Activated CD4-positive, alpha-beta memory T cell treated with anti-CD3 and anti-CD28 coated beads, Interleukin-2, amount 10 ng/mL, durations not matched to agents 7 days and 5 days (primary cell): ENCODE data around the gene CDHR3. TPM values are rescaled to one million over a fixed set of nuclear protein-coding genes. Genes with fewer than 3 reads are reported as not detected.
A peak's percentile ranks its signal among the peaks of the same experiment; 100 is the strongest.

Source experiments
- CTCF ChIA-PET: fragments of 350-600 bp; sonication (Branson Sonifier 250); formaldehyde crosslinking; loops from one replicate; lab custom pipeline; 2021; ENCODE audit warnings: antibody characterized with exemption, inconsistent platforms; lab: Charles Lee
- POLR2A ChIA-PET: fragments of 350-600 bp; sonication (Branson Sonifier 250); formaldehyde crosslinking; loops from one replicate; lab custom pipeline; 2021; ENCODE audit warnings: antibody characterized with exemption; lab: Charles Lee
- DNase-seq: peaks from one replicate; pipeline ENCODE4 v3.0.0-alpha.2; 2020
- H3K27ac Mint-ChIP-seq: one replicate; pipeline ENCODE4 v1.8.0; 2021; ENCODE audit warnings: mild to moderate bottlenecking, mixed read lengths
- H3K27me3 Mint-ChIP-seq: one replicate; pipeline ENCODE4 v1.8.0; 2021; ENCODE audit warnings: mixed read lengths
- H3K36me3 Mint-ChIP-seq: one replicate; pipeline ENCODE4 v1.8.0; 2021; ENCODE audit warnings: low read depth, mixed read lengths
- H3K4me1 Mint-ChIP-seq: one replicate; pipeline ENCODE4 v1.8.0; 2021; ENCODE audit warnings: mixed read lengths
- H3K4me3 Mint-ChIP-seq: one replicate; pipeline ENCODE4 v1.8.0; 2021; ENCODE audit warnings: mild to moderate bottlenecking, mixed read lengths
- H3K9me3 Mint-ChIP-seq: one replicate; pipeline ENCODE4 v1.8.0; 2021; ENCODE audit warnings: mixed read lengths
- total RNA-seq, 2 experiments: library from RNA; stranded (reverse); gene quantifications; one replicate each; pipeline ENCODE4 v1.2.3, GENCODE V29; 2021

The CDHR3 gene
- total RNA-seq, 2 experiments from 2014 or later: 1.2 to 1.4 TPM

DNA sequence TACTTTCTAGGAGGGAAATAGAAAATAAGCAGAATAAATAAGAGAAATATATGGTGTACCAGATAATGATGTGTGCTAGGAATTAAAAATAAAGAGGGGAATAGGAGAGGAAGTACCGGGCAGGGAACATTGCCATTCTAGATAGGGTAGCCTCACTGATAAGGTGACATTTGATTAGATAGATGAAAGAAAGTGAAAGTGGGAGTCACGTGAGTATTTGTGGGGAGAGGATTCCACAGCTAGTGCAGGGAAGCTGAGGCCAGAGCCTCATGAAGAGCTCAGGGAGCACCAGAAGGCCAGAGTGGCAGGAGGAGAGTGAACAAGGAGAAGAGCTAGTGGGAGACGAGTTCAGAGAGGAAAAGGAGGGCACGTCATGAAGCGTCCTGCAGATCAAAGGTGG, 49.1 kb downstream of the CDHR3 start:
- no peak for DNase-seq
- H3K27ac Mint-ChIP-seq: no peak overlapping the region
- CTCF ChIA-PET: interaction anchor here (1.1 to 5.4 kb wide), 3 partner anchors 251 to 480 kb away, joined by 3 to 43 read pairs (median 4); partner anchors contain the start of gene RINT1

DNA sequence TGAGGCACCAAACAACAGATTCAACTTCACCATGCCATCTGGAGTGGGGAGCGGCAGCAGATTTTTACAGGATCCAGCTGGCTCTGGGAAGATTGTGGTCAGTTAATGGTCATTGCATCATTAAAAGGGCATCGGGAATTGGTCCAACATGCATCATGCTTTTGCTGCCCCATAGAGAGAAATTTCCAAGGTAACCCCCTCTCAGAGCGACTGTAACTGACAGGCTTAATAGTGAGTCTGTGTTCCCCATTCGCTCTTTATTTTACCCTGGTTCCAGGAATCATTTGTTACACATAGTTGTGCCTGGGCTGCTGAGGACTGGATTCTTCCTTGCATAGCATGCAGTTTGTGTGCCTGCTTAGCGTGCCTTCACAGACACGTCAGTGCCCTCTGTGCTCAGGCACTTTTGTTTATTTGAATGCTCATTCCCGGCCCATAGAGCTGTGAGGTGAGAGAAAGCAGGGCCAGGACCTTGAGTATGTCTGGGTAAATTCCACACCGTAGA, 49.9 kb downstream of the CDHR3 start:
- no peak for DNase-seq
- Mint-ChIP-seq H3K36me3 (no peaks in the 10 kb centered on the region), H3K9me3 (peaks cover under 1% of the 10 kb centered on the region), H3K27me3 (peaks cover 44% of the 10 kb centered on the region), H3K4me3 (no peak overlapping the region), H3K4me1 (peaks cover 12% of the 10 kb centered on the region), H3K27ac (no peak overlapping the region)
- POLR2A ChIA-PET: no interaction called here
- CTCF ChIA-PET: interaction anchor here (0.6 kb wide), 1 partner anchor 614 kb away, joined by 3 read pairs; no protein-coding TSS in a partner anchor

More for the DNA sequence above, 49.1 kb downstream of the CDHR3 start:
- H3K27me3 Mint-ChIP-seq: peaks cover 41% of the 10 kb centered on the region
- H3K36me3 Mint-ChIP-seq: peaks cover 3% of the 10 kb centered on the region
- POLR2A ChIA-PET: no interaction called here
- peaks cover 8% of the 10 kb centered on the region for H3K9me3 Mint-ChIP-seq
- H3K4me3 Mint-ChIP-seq: no peak overlapping the region
- peaks cover 12% of the 10 kb centered on the region for H3K4me1 Mint-ChIP-seq

DNA sequence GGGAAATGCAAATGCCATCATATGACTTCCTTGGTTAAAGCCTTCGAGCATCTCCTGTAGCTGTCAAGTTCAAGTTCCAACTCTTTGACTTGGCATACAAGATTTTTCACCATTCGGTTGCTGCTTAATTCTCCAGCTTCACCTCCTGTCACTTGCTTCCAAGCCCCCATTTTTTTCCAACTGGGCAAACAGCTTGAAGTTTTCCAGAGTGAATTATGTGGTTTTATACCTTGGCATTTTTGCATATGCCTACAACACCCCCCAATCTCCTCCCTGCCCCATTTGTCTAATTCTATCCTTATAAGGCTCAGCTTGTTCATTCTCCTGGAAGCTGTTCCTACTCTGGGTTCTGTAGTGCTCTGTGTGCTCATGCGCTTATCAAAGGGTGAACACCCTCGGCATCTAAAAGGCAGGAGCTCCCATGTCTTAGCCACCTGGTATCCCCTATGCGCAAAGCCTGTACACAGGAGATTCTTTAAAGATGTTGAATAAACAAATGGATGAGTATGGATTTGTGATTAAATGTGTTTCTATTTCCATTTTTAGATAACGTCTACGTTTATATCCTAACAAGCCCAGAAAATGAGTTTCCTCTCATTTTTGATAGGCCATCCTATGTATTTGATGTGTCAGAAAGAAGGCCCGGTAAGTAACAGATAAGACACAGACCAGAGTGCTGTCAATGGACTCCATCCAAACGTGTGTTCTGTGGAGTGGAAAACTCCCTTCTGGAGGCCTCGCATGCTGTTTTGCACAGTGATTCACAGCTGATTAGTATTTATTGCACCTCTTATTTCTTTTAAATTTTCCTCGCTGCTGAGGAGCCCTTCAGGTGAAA, 52.5 kb downstream of the CDHR3 start:
- Mint-ChIP-seq H3K9me3 (no peaks in the 10 kb centered on the region), H3K27me3 (peaks cover 54% of the 10 kb centered on the region), H3K4me3 (no peak overlapping the region), H3K36me3 (no peaks in the 10 kb centered on the region), H3K4me1 (peaks cover 5% of the 10 kb centered on the region), H3K27ac (no peak overlapping the region)
- ChIA-PET CTCF (interaction anchor here (1.2 kb wide), 1 partner anchor 357 kb away, joined by 4 read pairs; no protein-coding TSS in a partner anchor), POLR2A (no interaction called here)
- no peak for DNase-seq

DNA sequence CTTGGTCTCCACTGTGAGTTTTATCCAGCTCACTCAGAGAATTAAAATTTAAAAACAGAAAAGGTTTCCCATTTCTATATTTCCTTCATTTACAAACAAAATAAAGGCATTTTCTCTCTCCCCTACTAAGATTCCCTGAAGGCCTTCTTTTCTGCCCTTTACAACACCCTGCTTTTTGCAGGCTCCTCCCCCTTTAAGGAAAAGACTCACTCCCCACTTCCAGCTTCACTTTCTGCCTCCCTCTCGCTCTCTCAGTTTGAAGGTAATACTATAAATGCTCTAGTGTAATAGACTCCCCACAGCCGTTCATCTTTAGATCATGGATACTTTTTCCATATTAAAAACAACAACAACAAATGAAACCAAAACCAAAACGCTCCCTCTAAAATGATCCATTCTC, 53.3 kb downstream of the CDHR3 start:
- no peak for DNase-seq
- Mint-ChIP-seq H3K9me3 (no peaks in the 10 kb centered on the region), H3K36me3 (no peaks in the 10 kb centered on the region), H3K27ac (no peak overlapping the region), H3K27me3 (peaks cover 51% of the 10 kb centered on the region), H3K4me3 (no peak overlapping the region), H3K4me1 (peaks cover 12% of the 10 kb centered on the region)
- ChIA-PET POLR2A (no interaction called here), CTCF (no interaction called here)

DNA sequence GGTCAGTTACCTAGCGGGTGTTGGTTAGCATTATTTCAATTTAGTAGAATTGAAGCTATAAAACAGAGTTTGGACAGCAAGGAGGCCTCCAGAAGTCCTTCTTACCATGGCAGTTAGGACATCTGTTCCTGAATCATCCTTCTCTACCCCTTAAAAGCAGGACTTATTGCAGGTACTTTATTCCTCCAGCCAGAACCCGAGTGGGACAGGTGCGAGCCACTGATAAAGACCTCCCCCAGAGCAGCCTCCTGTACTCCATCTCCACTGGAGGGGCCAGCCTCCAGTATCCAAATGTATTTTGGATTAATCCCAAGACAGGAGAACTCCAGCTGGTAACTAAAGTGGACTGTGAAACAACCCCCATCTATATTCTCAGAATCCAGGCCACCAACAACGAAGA, 54.6 kb downstream of the CDHR3 start:
- DNase-seq: no peak
- Mint-ChIP-seq H3K27me3 (peaks cover 42% of the 10 kb centered on the region), H3K4me3 (no peak overlapping the region), H3K9me3 (no peaks in the 10 kb centered on the region), H3K4me1 (peaks cover 25% of the 10 kb centered on the region), H3K36me3 (no peaks in the 10 kb centered on the region), H3K27ac (no peak overlapping the region)
- POLR2A ChIA-PET: no interaction called here
- CTCF ChIA-PET: no interaction called here

DNA sequence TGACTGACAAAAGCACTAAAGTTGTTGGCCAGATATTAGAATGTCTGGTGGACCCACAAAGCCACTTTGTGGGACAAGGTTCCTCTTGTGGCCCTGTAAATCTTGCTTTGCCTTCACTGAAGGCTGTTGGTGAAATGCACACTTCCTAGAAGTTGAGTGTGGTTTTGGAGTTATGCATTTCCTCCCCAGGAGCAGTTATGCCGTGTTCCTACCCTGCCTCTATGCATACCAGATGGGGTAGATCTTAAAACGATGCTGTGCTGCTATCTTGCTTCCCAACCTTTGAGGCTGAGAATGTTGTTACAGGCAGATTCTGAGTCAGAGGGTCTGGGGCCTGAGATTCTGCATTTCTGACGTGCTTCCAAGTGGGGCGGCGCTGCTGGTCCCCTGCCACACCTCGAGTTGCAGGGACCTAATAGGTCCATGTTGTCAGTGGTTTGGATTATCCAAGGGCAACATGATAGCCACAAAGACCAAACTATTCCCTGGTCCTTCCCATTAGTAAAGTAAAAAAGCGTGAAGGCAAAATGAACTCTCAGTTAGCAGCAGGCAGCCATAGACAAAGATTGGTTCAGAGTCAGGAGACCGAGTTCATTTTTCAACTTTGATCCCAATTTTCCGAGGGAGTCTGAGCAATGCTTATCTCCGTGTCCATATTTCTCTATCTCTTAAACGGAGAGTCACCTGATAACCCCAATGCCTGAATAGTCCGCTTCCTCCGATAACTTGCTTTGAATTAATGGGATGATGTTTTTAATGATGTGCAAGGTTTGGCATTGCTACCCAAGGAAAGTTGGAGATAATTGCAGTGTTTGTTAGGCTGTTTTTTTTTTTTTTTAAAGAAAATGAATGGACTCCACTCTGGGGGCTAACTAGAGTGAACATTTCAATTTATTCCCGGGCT, 55.8 kb downstream of the CDHR3 start:
- no peak overlapping the region for H3K27ac Mint-ChIP-seq
- no peaks in the 10 kb centered on the region for H3K36me3 Mint-ChIP-seq
- DNase-seq: no peak

DNA sequence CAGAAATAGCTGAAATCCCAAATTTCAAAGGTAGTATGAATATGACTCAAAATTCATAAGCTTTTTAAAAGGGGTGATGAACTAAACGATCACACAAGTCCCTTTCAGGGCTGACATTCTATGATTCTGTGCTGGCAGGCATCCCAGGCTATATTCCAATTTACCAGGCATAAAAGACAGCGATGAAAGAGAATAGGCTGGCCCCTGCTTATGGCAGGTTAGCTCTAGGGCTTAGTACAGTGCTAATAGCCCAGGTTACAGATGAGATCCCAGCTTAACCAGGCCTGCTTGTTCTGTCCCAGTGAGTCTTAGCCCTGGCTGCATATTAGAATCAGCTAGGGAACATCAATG, 56.4 kb downstream of the CDHR3 start:
- Mint-ChIP-seq H3K9me3 (no peaks in the 10 kb centered on the region), H3K27ac (no peak overlapping the region), H3K4me1 (peaks cover 43% of the 10 kb centered on the region), H3K27me3 (peaks cover 47% of the 10 kb centered on the region), H3K36me3 (no peaks in the 10 kb centered on the region), H3K4me3 (no peak overlapping the region)
- POLR2A ChIA-PET: no interaction called here
- DNase-seq: no peak
- CTCF ChIA-PET: interaction anchor here (0.7 to 4.0 kb wide), 7 partner anchors 9 to 371 kb away, joined by 3 to 22 read pairs (median 3); no protein-coding TSS in a partner anchor

More for the DNA sequence above, 55.8 kb downstream of the CDHR3 start:
- H3K4me3 Mint-ChIP-seq: no peak overlapping the region
- H3K27me3 Mint-ChIP-seq: peaks cover 40% of the 10 kb centered on the region
- CTCF ChIA-PET: interaction anchor here (0.7 to 1.1 kb wide), 2 partner anchors 253 to 370 kb away, joined by 3 read pairs; no protein-coding TSS in a partner anchor
- POLR2A ChIA-PET: no interaction called here
- no peaks in the 10 kb centered on the region for H3K9me3 Mint-ChIP-seq
- peaks cover 37% of the 10 kb centered on the region for H3K4me1 Mint-ChIP-seq

DNA sequence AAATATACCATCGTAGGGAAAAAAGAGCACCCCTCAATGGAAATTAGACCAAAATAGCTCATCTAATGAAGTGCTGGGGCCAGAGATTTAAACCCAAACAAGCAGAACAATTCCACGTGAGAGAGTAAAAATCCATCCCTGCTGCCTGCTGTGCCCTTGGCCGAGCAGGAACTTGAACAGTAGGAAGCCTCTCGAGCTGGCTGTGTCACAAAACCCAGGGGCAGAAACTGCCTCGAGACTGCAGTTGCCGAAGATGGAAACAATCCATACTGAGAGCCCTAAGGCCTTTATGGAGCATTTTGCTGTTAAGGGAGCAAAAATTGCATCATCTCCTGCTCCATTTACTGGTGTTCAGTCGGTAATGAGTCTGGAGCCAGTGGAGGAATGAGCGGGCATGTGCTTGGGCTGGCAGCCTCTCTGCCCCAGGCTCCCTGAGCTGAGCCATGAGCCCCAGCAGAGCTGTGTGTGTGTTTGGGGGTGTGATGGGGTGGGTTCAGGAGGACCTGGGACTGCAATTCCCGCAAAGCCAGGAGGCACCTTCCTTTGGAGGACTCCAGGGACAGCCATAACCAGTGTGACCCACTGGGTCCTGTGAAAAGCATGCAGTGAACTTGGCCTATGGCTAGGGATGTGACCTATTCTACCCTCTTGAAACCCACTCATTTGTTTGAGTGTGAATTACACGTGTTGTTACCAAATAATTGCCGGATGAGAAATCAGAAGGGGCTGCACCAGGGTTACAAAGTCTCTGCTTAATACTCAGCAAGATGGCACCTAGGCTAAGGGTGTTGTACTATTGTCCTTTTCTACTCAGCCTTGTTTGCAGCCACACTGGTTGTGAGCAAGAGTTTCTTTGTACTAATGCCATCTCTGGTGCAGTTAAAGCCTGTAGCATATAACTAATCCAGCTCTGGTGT, 58.3 kb downstream of the CDHR3 start:
- no peak overlapping the region for H3K4me3 Mint-ChIP-seq
- ChIA-PET POLR2A (interaction anchor here (0.8 to 2.4 kb wide), 10 partner anchors 12 to 1006 kb away, joined by 3 to 18 read pairs (median 5); no protein-coding TSS in a partner anchor), CTCF (interaction anchor here (0.8 to 4.0 kb wide), 11 partner anchors 10 to 369 kb away, joined by 3 to 22 read pairs (median 7); no protein-coding TSS in a partner anchor)
- peaks cover 43% of the 10 kb centered on the region for H3K4me1 Mint-ChIP-seq
- DNase-seq: no peak
- peaks cover 43% of the 10 kb centered on the region for H3K27me3 Mint-ChIP-seq
- H3K27ac Mint-ChIP-seq: peak overlapping the region; percentile 67
- no peaks in the 10 kb centered on the region for H3K36me3 Mint-ChIP-seq
- H3K9me3 Mint-ChIP-seq: no peaks in the 10 kb centered on the region

DNA sequence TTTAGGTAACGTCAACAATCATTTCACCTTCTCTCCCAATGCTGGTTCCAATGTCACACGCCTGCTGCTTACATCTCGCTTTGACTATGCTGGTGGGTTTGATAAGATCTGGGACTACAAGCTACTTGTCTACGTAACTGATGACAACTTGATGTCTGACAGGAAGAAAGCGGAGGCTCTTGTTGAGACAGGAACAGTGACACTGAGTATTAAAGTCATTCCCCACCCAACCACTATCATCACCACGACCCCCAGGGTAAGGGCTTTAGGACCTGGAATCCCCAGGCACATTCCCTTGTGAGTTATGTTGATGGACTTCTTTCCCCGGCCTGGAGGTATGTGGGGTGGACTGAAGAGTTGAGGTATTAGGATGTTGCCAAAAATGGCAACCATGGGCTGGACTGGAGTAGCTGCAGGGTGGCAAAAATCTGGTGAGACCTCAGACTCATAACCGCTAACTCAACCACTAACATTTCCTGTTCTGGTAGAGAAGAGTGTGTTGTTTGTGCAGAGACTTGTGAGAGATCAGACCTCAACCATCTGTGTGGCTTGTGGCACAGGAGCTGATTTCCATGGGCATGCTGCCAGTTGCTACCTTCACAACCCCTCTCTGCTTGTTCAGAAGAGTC, 59.2 kb downstream of the CDHR3 start:
- CTCF ChIA-PET: interaction anchor here (0.6 to 4.0 kb wide), 12 partner anchors 13 to 369 kb away, joined by 3 to 22 read pairs (median 4); partner anchors contain the start of gene SYPL1
- peaks cover 46% of the 10 kb centered on the region for H3K27me3 Mint-ChIP-seq
- peak overlapping the region; percentile 34 for H3K4me3 Mint-ChIP-seq
- peak; percentile 81 for DNase-seq
- no peaks in the 10 kb centered on the region for H3K36me3 Mint-ChIP-seq
- POLR2A ChIA-PET: interaction anchor here (0.9 to 2.4 kb wide), 14 partner anchors 13 to 1007 kb away, joined by 3 to 18 read pairs (median 5); partner anchors contain the start of gene SYPL1
- peak overlapping the region; percentile 67 for H3K27ac Mint-ChIP-seq
- H3K9me3 Mint-ChIP-seq: no peaks in the 10 kb centered on the region
- peaks cover 43% of the 10 kb centered on the region for H3K4me1 Mint-ChIP-seq

DNA sequence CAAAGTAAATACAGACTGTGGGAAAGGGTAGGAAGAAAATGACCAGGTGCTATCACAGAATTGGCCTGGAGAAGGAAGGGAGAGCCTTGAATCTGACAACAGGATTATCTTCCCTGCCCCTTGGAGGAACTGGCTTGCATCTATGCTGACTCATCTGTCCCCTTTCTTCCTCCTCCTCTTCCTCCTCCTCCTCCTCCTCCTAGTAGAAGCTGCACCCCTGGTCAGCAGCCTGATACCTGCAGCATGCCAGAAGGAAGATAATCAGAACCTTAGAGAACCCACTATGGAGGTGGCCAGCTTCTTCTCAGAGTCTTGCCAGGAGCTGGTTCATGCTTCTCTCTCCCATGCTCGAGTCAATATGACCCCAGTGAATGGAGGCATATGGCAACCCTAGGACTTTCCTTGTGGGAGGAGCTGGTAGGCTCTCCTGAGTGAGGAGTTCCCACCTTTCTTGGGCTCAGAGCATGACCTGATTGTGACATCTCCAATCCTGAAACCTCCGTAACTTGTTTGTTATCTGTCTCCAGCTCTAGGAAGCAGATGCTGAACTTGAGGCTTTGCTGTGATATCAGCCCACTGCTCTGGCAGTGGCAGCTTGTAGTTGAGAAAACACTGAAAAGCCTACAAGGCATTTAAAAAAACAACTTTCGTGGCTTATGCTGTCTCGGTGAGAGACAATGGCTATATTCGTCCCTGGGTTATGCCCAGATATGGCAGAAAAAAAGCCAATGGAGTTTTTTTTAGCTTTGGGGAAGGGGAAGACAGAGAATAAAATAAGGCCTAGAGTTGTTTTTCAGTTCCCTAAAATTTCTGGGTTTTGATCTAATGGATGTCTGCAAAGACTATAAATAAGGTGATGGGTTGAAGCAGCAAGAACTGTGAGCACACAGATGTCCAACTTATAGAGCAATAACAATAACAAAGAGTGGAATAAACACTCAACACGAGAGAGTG, 60.6 kb downstream of the CDHR3 start:
- Mint-ChIP-seq H3K27ac (no peak overlapping the region), H3K27me3 (peaks cover 46% of the 10 kb centered on the region), H3K36me3 (no peaks in the 10 kb centered on the region), H3K9me3 (no peaks in the 10 kb centered on the region), H3K4me1 (peaks cover 41% of the 10 kb centered on the region), H3K4me3 (no peak overlapping the region)
- no peak for DNase-seq
- CTCF ChIA-PET: interaction anchor here (0.9 to 4.0 kb wide), 5 partner anchors 17 to 367 kb away, joined by 3 to 22 read pairs (median 8); no protein-coding TSS in a partner anchor
- POLR2A ChIA-PET: interaction anchor here (0.9 to 2.4 kb wide), 10 partner anchors 13 to 350 kb away, joined by 3 to 18 read pairs (median 6); partner anchors contain the start of gene SYPL1
